ENCODE measurements around the gene NPB. TPM values are rescaled to one million over a fixed set of nuclear protein-coding genes. Genes with fewer than 3 reads are reported as not detected.

Gene NPB
- polyA plus RNA-seq, 1 donor (not counting 4 experiments of a cell fraction or from before 2014, with no cell fraction given), result not detected

DNA sequence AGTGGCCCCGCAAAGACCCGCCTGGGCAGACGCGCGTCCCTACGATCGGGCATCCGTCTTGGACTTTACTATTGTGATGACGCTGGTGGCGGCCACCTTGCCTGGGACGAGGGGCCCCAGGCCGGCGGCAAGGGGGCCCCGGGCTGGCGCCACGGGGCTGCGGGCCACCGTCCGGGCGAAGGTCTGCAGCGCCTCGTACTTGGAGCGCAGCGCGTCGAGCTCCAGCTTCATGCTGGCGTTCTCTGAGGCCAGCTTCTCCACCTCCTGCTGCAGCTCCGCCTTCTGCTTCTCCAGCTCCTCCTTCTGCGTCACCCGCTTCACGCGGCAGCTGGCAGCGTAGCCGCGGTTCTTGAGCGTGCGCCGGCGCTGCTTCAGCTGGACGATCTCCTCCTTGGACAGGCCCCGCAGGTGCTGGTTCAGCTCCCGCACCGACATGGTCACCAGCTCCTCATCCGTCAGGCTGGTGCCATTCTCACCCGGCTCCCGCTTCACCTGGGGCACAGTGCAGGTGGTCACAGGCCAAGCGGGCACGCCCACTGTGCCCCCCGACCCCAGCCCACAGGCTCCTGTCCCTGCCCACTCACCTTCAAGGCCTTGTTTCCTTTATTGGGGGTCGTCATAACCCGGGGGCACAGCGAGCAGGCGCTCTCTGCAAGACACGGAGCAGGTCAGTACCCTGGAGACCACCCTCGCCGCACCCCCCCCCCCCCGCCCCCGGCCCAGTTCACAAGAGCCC is 20.7 kb downstream of the NPB start:
- Histone ChIP-seq H3K79me2 (ENCODE audit: control insufficient read depth, insufficient read depth, low read length) (peaks cover 79% of the 10 kb centered on the region), H3K9me1 (ENCODE audit: control insufficient read depth, extremely low read depth, insufficient read depth, low read length) (no peaks in the 10 kb centered on the region), H3K4me3 (ENCODE audit: control insufficient read depth in 2 of 3, extremely low read depth in 1 of 3, insufficient read depth in 2 of 3, low read depth in 1 of 3, low read length in 3 of 3) (peak overlapping the region in 1 of 3 experiments; percentile 24), H3K27me3 (ENCODE audit: control insufficient read depth, extremely low read depth, insufficient read depth, low read length) (no peaks in the 10 kb centered on the region), H3K9me3 (ENCODE audit: control insufficient read depth, low read depth, low read length) (no peaks in the 10 kb centered on the region), H3K36me3 (ENCODE audit: control insufficient read depth in 2 of 2, extremely low read depth in 1 of 2, insufficient read depth in 2 of 2, low read length in 2 of 2) (peaks cover 24 to 30% of the 10 kb centered on the region in 2 experiments), H3K9ac (ENCODE audit: control insufficient read depth, extremely low read depth, insufficient read depth, low read length) (peak overlapping the region; percentile 73), H3K4me2 (ENCODE audit: control insufficient read depth, extremely low read depth, insufficient read depth, low read depth, low read length) (peak overlapping the region; percentile 78), H3K27ac (ENCODE audit: control insufficient read depth, insufficient read depth, low read length) (no peak overlapping the region), H4K20me1 (ENCODE audit: control insufficient read depth, extremely low read depth, insufficient read depth, low read length) (peaks cover 8% of the 10 kb centered on the region), H2AFZ (ENCODE audit: control insufficient read depth, low read length) (no peak overlapping the region), H3K4me1 (ENCODE audit: control insufficient read depth, extremely low read depth, insufficient read depth, low read length) (peaks cover 25% of the 10 kb centered on the region)
- DNase-seq (ENCODE audit: low read depth, low spot score) (no peak), FAIRE-seq (no peak)
- TF ChIP-seq EZH2 (IDR thresholded peaks at IDR 0.05; ENCODE audit: low read length), result no peak
- TF ChIP-seq, protein P1, sequence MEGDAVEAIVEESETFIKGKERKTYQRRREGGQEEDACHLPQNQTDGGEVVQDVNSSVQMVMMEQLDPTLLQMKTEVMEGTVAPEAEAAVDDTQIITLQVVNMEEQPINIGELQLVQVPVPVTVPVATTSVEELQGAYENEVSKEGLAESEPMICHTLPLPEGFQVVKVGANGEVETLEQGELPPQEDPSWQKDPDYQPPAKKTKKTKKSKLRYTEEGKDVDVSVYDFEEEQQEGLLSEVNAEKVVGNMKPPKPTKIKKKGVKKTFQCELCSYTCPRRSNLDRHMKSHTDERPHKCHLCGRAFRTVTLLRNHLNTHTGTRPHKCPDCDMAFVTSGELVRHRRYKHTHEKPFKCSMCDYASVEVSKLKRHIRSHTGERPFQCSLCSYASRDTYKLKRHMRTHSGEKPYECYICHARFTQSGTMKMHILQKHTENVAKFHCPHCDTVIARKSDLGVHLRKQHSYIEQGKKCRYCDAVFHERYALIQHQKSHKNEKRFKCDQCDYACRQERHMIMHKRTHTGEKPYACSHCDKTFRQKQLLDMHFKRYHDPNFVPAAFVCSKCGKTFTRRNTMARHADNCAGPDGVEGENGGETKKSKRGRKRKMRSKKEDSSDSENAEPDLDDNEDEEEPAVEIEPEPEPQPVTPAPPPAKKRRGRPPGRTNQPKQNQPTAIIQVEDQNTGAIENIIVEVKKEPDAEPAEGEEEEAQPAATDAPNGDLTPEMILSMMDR (optimal IDR thresholded peaks at IDR 0.05 in 1 of 3, IDR thresholded peaks at IDR 0.05 in 1 of 3, conservative IDR thresholded peaks at IDR 0.05 in 1 of 3; ENCODE audit: extremely low read depth in 1 of 3, insufficient read depth in 2 of 3, low read length in 3 of 3), result no peak
- dilution Hi-C loops (cut with MboI; ENCODE audit: extremely low pct_ligation_motif_present, low sequenced_read_pairs), result no loop called here

DNA sequence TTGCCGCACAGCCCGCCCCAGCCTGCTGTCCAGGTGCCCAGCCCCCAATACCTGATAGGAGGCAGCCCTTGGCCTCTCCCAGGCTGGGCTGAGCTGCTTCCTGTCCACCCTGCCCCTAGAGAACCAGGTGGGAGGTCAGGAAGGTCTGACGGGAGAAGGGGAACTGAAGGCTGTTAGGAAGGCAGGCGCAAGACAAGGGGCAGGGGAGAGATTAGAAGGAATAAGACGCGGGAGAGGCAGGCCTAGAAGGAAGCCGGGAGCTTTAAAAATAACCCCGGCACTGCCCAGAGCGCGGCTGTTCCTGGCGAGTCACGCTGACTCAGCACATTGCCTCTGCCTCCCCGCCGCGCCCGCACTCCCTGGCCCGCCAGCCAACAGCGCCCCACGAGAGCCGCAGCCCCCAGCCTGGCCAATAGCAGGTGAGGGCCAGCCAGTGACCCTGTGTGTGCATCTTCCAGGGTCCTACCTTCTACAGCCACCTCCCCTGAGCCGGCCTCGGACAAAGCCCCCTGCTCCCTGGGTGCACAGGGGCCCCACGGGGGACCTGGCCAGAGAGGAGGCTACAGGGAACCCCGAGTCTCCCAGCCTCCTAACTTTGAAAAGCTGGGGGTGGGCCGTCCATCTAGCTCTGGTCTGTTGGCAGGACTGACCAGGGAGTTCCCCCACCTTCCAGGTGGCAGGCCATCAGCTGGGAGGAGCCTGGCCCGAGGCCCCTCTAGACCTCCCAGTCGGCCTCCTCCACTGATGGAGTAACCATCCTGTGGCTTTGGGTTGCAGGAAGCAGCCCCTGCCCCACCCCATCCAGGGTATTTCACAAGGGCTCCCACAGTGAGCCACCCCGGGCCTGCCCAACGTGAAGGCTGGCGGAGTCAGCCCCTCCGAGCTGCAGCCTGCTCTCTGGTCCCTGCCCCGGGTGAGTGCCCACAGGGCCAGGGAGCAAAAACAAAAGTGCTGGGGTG is 21.5 kb downstream of the NPB start:
- Histone ChIP-seq H3K27me3 (ENCODE audit: control insufficient read depth, extremely low read depth, insufficient read depth, low read length) (no peaks in the 10 kb centered on the region), H3K9me3 (ENCODE audit: control insufficient read depth, low read depth, low read length) (no peaks in the 10 kb centered on the region), H3K4me1 (ENCODE audit: control insufficient read depth, extremely low read depth, insufficient read depth, low read length) (peaks cover 32% of the 10 kb centered on the region), H3K9ac (ENCODE audit: control insufficient read depth, extremely low read depth, insufficient read depth, low read length) (peak overlapping the region; percentile 73), H4K20me1 (ENCODE audit: control insufficient read depth, extremely low read depth, insufficient read depth, low read length) (peaks cover 8% of the 10 kb centered on the region), H3K36me3 (ENCODE audit: control insufficient read depth in 2 of 2, extremely low read depth in 1 of 2, insufficient read depth in 2 of 2, low read length in 2 of 2) (peaks cover 24 to 30% of the 10 kb centered on the region in 2 experiments), H3K4me2 (ENCODE audit: control insufficient read depth, extremely low read depth, insufficient read depth, low read depth, low read length) (peak overlapping the region; percentile 78), H3K27ac (ENCODE audit: control insufficient read depth, insufficient read depth, low read length) (peak overlapping the region; percentile 76), H2AFZ (ENCODE audit: control insufficient read depth, low read length) (no peak overlapping the region), H3K9me1 (ENCODE audit: control insufficient read depth, extremely low read depth, insufficient read depth, low read length) (no peaks in the 10 kb centered on the region), H3K79me2 (ENCODE audit: control insufficient read depth, insufficient read depth, low read length) (peaks cover 79% of the 10 kb centered on the region), H3K4me3 (ENCODE audit: control insufficient read depth in 2 of 3, extremely low read depth in 1 of 3, insufficient read depth in 2 of 3, low read depth in 1 of 3, low read length in 3 of 3) (peak overlapping the region; percentile 24 to 61 (median 53))
- FAIRE-seq, result no peak
- TF ChIP-seq, protein P1 (optimal IDR thresholded peaks at IDR 0.05 in 1 of 3, IDR thresholded peaks at IDR 0.05 in 1 of 3, conservative IDR thresholded peaks at IDR 0.05 in 1 of 3; ENCODE audit: extremely low read depth in 1 of 3, insufficient read depth in 2 of 3, low read length in 3 of 3), result peak in 1 of 3 experiments; percentile 14
- no peak for TF ChIP-seq EZH2 (IDR thresholded peaks at IDR 0.05; ENCODE audit: low read length)
- DNase-seq (ENCODE audit: low read depth, low spot score), result no peak
- dilution Hi-C loops (cut with MboI; ENCODE audit: extremely low pct_ligation_motif_present, low sequenced_read_pairs), result no loop called here
